NCI-H345 (cell line): Measurements from ENCODE around the gene CELF5.
"Not testable (repeated sequence)": the region's sequence is repeated elsewhere in the genome, so short reads cannot be mapped to it uniquely, and the experiment has no call there.

ENCODE experiments used
- DNase-seq: peaks from one replicate; lab custom pipeline; 2025; lab: John Stamatoyannopoulos, UW

CELF5 gene

GRCh38 chr19:3190470-3190770 is 34.0 kb upstream of the CELF5 start:
- no peak for DNase-seq

DNA sequence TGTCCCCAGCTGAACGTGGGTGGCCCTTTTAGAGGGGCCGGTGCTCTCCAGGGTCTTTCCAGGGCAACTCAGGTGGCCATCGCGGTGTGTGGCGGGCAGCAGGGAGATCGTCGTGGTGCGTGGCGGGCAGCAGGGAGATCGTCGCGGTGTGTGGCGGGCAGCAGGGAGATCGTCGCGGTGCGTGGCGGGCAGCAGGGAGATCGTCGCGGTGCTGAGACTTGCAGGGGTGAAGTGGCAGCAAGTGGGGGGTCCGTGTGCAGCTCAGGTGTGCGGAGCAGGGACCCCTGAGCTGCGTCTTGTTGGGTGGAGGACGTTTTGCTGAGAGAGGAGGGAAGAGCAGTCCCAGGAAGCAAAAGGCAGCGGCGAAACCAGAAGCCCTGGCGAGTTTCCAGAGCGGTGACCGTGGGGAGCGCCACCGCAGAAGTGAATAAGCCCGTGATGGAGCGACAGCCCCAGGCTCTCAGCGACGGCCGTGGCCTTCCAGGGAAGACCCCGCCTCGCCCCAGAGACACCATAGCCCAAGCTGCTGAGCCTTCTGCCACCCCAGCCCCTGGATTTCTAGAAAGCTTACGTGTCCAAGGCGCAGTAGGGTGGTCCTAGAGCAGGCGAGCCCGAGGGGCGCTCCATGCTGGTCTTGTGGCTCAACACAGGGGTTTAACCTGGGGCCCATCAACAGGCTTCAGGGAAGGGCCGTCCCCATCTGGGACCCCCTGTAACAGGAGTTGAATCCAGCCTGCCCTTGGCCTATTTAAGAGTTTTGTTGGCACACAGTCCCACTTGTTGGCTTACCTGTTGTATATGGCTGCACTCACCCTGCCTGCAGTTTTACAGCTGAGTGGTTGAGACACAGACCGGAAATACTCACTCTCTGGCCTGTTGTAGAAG is 33.3 kb upstream of the CELF5 start:
- no peak for DNase-seq

DNA sequence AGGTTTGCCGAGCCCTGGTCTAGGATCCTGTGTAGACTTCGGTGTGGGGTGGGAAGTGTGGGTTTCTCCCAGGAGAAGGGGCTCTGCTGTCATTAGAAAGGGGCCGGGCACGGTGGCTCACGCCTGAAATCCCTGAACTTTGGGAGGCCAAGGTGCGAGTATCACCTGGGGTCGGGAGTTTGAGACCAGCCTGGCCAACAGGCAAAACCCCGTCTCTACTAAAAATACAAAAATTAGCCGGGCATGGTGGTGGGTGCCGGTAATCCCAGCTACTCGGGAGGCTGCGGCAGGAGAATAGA is 32.7 kb upstream of the CELF5 start:
- DNase-seq: not testable (repeated sequence)

DNA sequence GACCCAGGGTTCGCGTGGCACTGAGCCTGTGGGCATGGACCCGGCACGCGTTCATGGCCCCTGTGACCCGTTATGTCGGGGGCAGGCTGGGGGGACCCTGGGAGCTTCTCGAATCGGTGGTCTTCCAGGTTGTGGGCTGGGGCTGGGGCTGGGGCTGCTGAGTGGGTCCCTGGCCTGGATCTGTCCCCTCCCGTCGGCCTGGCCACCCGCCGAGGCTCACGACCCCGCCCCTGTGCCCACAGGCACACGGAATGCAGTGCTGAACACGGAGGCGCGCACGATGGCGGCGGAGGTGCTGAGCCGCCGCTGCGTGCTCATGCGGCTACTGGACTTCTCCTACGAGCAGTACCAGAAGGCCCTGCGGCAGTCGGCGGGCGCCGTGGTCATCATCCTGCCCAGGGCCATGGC is 32.2 kb upstream of the CELF5 start:
- no peak for DNase-seq

DNA sequence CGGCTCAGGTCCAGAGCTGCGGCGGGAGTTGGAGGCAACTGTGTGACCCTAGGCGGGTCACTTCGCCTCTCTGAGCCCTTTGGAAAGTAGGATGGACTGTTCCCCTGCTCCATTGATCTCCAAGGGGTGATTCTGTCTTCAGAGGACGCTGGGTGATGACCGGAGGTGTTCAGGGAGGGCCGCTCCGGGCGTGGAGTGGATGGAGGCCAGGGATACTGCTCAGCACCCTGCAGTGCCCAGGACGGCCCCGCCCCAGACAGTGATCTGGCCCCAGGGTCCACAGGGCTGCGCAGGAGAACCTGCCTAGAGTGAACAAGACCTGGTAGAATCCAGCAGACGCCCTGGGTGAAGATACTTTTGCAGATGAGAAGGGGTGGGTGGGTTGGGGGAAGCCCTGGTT is 31.8 kb upstream of the CELF5 start:
- DNase-seq: no peak

DNA sequence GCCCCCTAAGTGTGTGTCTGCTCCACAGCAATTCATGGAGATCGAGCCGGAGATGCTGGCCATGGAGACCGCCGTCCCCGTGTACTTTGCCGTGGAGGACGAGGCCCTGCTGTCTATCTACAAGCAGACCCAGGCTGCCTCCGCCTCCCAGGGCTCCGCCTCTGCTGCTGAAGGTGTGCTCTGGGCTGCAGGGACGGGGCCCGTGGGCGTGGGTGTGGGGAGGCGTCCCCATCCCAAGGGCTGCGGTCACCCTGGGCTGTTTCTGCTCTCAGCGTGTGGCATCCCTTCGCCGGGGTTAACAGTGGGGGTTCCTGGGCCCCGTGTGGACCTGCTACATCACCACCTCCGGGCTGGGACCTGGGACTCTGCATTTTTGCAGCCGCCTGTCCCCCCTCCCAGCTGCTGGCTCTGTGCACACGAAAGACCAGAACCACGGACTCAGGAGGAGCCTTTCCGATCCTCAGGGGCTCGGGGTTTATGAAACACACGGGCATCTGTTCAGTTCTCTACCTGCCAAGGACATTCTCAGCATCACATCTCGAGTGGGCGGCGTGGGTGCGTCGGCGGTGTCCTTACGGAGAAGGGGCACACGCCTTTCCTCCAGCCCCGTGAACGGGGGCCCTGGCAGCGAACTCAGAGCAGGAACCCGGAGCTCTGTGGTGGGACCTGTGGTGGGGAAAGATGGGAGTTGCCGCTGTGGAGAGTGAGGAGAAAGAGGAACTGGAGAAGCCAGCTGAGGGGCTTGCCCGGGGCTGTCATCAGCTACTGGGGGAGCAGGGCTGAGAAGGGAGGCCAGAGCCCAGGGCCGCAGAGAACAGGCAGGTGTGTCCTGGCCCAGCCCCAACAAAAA is 31.0 kb upstream of the CELF5 start:
- DNase-seq: no peak

GRCh38 chr19:3194106-3195087 is 30.1 kb upstream of the CELF5 start:
- DNase-seq: no peak

DNA sequence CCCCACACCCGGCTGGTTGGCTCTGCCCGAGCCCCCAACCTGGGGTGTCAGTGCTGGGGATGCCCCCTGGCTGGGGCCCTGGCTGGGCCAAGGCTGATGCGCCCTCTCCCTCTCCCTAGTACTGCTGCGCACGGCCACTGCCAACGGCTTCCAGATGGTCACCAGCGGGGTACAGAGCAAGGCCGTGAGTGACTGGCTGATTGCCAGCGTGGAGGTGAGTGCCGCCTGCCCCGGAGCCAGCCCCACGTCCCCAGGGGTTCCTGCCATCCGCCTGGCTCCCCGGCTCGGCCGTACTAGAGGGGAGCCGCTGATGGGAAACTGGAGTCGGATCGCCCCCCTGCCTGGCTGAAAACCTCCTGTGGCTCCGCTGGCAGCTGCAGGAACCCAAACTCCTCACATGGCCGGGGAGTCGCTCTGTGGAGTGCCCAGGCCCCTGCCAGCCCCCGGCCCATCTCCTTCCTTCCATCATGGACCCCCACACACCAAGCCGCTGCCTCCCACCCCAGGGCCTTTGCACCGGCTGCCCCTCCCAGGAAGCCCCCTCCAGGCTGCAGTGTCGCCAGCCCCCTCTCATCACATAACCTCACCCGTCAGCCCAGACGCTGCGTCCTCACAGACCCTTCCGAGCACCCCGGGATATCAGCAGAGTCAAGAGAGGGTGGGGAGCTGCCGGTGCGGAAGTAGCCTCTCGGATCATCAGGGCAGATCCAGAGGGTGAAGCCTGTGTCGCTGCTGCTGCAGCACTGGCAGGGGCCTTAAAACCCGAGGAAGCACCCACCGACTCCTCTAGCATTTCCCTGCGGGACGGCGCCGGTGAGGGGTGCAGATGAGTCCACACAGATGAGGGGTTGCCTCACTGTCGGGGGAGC is 28.2 kb upstream of the CELF5 start:
- DNase-seq: no peak

DNA sequence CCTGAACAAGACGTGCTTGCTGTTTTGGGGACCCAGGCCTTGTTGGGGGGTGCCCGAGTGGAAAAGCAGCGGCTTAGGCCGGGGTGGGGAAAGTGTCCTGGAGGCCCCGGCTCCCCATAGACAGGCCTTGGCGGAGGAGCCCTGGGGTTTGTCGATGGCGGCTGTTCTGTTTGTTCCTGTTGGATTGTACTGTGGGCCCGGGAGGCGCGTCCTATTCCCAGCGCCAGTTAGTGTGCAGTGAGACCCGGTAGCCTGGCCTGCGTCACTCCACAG is 27.6 kb upstream of the CELF5 start:
- DNase-seq: no peak

DNA sequence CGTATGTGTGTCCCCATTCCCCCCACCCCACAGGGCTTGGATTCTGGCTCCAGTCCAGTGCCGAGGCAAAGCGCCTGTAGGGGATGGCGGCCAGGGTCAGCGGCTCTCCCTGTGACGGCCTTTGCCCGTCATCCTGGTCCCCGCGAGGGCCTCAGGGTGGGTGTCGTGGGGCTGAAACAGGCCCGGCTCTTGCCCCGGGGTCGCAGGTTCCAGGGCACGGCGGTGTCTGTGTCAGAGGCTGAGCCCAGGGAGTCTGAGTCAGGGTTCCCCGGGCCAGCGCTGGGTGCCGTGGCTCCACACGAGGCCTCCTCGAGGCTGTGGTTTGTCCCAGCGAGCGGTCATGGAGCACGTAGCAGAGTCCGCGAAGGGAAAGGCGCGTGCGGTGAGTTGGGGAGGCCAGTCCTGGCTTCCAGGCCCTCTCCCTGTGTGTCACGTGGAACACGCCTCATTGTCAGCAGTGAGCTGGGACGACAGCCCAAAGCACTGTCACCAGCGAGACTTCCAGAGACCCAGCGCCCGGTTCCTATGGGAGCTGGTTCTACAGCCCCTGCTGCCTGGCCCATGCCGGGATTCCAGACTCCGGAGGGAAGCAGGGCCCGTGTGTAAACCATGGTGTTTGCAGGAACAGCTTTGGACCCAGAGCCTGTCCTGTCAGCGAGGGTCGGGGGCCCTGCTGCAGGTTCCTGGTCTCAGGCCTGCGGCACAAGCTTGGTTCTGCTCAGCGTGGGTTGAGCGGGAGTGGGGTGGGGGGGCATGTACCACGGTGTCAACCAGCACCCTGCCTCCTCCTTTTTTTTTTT is 25.4 kb upstream of the CELF5 start:
- DNase-seq: no peak

- no peak for DNase-seq
These were observed 23.3 kb upstream of the CELF5 start for GRCh38 chr19:3201072-3201700.

- DNase-seq: no peak
These were observed 22.6 kb upstream of the CELF5 start for GRCh38 chr19:3201911-3202310.

DNA sequence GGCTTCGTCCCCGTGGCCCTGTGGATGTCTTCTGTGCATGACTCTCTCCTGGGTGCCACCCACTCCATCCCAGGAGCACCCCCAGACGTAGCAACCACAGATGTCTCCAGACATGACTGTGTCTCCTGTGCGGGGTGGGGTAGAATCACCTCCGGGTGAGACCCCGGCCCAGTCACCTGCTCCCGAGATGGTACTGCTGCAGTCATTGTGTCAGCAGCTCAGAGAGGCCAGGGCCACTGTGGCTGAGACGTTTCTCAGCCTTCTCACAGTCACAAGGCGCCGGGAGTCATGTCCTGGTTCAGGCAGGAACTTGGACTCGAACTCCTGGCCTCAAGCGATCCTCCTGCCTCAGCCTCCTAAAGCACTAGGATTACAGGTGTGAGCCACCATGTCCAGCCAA is 22.1 kb upstream of the CELF5 start:
- no peak for DNase-seq

DNA sequence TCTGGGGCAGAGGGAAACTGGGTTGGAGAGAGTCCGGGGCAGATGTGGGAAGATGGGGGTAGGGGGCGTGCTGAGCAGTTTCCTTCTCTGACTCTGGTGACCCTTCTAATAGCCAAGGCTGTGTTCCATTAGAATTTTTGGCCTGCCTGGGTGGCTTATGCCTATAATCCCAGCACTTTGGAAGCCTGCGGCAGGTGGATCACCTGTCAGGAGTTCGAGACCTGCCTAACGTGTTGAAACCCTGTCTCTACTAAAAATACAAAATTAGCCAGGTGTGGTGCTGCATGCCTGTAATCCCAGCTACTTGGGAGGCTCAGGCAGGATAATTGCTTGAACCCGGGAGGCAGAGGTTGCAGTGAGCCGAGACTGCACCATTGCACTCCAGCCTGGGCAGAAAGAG is 21.6 kb upstream of the CELF5 start:
- not testable (repeated sequence) for DNase-seq

- no peak for DNase-seq
These were observed 20.4 kb upstream of the CELF5 start for GRCh38 chr19:3203805-3204645.

DNA sequence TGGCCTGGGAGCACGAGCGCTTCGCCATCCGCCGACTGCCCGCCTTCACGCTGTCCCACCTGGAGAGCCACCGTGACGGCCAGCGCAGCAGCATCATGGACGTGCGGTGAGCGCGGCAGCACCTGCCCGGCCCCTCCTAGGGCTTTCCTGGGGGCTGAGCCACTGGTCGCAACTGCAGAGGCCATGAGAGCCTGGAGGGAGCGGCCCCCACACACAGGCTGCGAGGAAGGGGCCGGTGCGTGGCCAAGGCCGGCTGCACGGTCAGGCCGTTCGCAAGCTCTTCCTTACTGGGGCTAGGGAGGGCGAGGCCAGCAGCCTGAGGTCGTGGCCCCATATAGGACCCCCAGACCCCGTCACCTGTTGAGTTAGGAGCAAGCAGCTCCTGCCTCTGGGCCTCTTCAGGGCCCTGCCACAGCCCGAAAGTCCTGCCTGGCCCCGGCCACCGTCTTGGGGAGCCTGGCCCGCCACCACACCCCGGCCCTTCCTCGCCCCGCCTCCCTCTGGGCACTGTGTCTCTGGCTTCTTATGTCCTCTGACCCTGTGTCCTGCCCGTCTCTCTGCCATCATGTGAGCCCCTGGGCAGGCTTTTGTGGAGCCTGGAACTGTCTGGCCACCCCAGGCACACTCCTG is 19.7 kb upstream of the CELF5 start:
- DNase-seq: no peak

- DNase-seq: no peak
These were observed 18.1 kb upstream of the CELF5 start for GRCh38 chr19:3206216-3206953.
